AG04449 (cell line): ENCODE results near the gene MORF4L1.

Experiments
- CTCF ChIA-PET: fragments of 350-600 bp; formaldehyde crosslinking; extraction: SDS; loops from one replicate; lab custom pipeline; 2021; ENCODE audit warnings: antibody characterized with exemption; lab: Yijun Ruan, JAX
- POLR2A ChIA-PET: fragments of 400-600, 350-600 bp; formaldehyde crosslinking; extraction: SDS; loops from one replicate; lab custom pipeline; 2020; ENCODE audit warnings: antibody characterized with exemption, inconsistent platforms; lab: Yijun Ruan, JAX
- DNase-seq: peaks from one replicate; pipeline ENCODE4 v3.0.0-alpha.2; 2010; ENCODE audit warnings: low read depth, low spot score
- H3K4me3 ChIP-seq: 2 replicates; pipeline ENCODE4 v1.5.1; 2011; ENCODE audit warnings: low read depth, mild to moderate bottlenecking, control low read depth, low read length
- CTCF ChIP-seq: IDR thresholded peaks from one replicate; pipeline ENCODE4 v1.5.1; 2011; ENCODE audit warnings: mild to moderate bottlenecking, moderate library complexity, low read length, control low read depth, inconsistent platforms; ENCODE audit not compliant: insufficient read depth; ENCODE audit errors: missing control alignments

Gene MORF4L1

DNA sequence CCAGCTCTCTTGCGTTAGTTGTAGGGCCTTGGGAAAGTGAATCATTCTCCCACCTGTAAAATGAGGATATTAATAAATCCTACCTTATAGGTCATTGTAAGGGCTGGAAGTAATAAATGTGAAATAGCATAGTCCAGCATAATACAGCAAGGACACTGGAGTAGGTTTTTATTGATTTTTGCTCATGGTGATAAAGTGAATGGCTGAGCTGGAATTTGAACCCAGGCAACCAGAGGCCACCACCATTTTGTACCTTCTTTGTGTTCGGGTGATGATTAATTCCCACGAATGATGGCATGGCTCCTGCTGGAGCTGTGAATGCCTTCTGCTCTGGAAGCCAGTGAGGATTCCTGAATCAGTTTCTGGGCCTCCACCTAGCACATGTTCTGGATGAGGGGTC is 40.3 kb downstream of the MORF4L1 start:
- TF ChIP-seq CTCF = no peak
- POLR2A ChIA-PET = interaction anchor here (0.6 kb wide), 1 partner anchor 62 kb away, joined by 3 read pairs; no protein-coding TSS in a partner anchor
- CTCF ChIA-PET = interaction anchor here (1.2 to 6.4 kb wide), 4 partner anchors 9 to 271 kb away, joined by 3 to 51 read pairs (median 20); no protein-coding TSS in a partner anchor
- no peak for DNase-seq
- H3K4me3 ChIP-seq = no peak overlapping the region

DNA sequence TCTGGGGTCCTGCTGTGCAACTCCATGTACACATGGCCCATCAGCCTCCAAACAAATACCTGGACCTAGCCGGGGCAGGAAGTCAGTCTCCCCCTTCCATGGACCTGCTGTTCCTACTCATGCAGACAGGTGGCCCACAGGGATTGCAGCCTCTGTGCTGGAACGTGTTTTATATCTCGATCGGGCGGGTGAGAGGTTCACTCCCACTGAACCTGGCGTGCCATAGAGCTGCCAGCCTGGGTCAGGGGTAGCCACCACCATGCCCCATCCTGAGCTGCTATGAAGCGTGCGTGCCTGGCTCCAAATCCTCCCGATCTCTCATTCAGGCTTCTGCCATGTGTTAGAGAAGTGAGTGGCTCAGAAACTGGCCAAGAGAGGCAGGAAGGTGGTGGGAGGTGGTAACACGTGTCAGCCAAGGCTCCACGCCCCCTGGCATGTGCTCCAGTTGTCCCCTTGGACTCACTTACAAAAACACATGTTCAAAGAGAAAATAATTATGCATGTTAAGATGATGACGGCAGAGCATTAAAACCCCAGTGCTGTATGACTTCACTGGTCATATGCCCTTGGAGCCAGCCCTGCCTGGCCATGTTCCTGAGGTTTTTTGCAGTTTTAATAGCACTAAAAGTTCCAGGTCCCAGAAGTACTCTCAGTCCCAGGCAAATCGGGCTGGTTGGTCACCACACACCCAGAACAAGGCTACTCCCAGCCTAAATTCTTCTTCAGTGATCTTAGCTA is 41.5 kb downstream of the MORF4L1 start:
- TF ChIP-seq CTCF = peak; percentile 32
- POLR2A ChIA-PET = interaction anchor here (0.6 to 0.7 kb wide), 3 partner anchors 61 to 979 kb away, joined by 3 read pairs; no protein-coding TSS in a partner anchor
- CTCF ChIA-PET = interaction anchor here (1.1 to 4.6 kb wide), 6 partner anchors 8 to 270 kb away, joined by 3 to 34 read pairs (median 8); no protein-coding TSS in a partner anchor
- H3K4me3 ChIP-seq = no peak overlapping the region
- DNase-seq = no peak

DNA sequence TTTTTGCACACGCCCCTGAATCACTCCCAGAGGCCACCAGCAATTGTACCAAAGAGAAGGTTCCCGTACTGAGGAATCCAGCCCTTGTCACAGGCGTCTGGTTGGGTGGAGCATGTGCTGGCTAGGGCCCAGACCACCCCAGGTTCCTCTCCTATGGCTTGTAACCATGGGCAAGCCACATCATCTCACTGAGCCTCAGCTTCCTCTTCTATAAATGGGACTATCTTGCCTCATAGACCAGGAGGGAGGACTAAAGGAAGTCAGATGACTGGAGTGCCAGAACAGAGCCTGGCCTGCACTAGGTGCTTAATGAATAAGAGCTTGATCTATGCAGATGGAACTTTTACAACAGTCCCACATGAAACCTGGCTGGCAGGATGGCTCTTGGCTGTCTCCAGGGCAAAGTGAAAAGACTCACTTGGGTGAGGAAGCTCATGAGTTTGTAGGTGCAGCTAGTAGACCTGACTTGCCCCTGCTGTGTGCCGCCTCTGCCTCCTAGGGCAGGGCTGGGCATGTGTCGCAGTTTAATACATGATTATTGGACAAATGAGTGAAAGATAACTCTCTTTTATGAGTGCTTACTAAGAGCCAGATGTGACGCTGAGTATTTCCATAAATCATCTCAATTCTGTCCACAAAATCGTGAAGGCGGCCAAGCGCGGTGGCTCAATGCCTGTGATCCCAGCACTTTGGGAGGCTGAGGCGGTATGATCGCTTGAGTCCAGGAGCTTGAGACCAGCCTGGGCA is 42.8 kb downstream of the MORF4L1 start:
- CTCF ChIA-PET = interaction anchor here (1.1 to 4.6 kb wide), 5 partner anchors 9 to 268 kb away, joined by 3 to 34 read pairs (median 9); no protein-coding TSS in a partner anchor
- TF ChIP-seq CTCF = no peak
- no peak for DNase-seq
- H3K4me3 ChIP-seq = no peak overlapping the region
- POLR2A ChIA-PET = interaction anchor here (1.5 kb wide), 1 partner anchor 10 kb away, joined by 3 read pairs; no protein-coding TSS in a partner anchor

- no peak for TF ChIP-seq CTCF
- DNase-seq = no peak
- H3K4me3 ChIP-seq = no peak overlapping the region
- ChIA-PET CTCF (interaction anchor here (2.1 to 4.6 kb wide), 4 partner anchors 9 to 268 kb away, joined by 7 to 34 read pairs (median 10); no protein-coding TSS in a partner anchor), POLR2A (interaction anchor here (1.5 kb wide), 1 partner anchor 10 kb away, joined by 3 read pairs; no protein-coding TSS in a partner anchor)
Observed at GRCh38 chr15:78916088-78916487, 43.4 kb downstream of the MORF4L1 start.

DNA sequence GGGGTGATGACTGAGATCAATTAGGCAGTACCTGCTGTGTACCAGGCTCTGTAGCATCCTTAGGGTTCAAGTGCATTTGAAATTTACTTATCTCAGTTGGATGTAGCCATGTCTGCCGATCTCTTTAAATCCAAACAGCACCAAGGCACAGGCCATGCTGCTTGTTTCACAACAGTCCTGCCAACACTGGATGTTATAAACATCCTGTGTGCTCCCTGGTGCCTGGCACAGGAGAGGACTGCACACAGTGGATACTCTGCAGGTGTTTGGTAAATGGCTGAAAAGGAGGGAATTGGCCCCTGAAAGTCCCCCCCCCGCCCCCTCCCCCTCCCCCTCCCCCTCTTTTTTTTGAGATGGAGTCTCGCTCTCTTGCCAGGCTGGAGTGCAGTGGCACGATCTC is 45.2 kb downstream of the MORF4L1 start:
- DNase-seq = no peak
- TF ChIP-seq CTCF = no peak
- ChIA-PET POLR2A (no interaction called here), CTCF (no interaction called here)
- H3K4me3 ChIP-seq = no peak overlapping the region
